8988T (cell line): Measurements from ENCODE around the gene CBLB.
A peak's percentile ranks its signal among the peaks of the same experiment; 100 is the strongest.

ENCODE experiments used
- DNase-seq: peaks from one replicate; pipeline ENCODE4 v3.0.0; 2011

The CBLB gene

GRCh38 chr3:105868742-105869530 is at the start of gene CBLB:
CBLB (minus strand) TSS chr3:105869012; CDS start chr3:105867577, 1,435 bp downstream.
- DNase-seq, result peak; percentile 71

GRCh38 chr3:105916767-105917166 is 48.0 kb upstream of the CBLB start:
- no peak for DNase-seq

DNA sequence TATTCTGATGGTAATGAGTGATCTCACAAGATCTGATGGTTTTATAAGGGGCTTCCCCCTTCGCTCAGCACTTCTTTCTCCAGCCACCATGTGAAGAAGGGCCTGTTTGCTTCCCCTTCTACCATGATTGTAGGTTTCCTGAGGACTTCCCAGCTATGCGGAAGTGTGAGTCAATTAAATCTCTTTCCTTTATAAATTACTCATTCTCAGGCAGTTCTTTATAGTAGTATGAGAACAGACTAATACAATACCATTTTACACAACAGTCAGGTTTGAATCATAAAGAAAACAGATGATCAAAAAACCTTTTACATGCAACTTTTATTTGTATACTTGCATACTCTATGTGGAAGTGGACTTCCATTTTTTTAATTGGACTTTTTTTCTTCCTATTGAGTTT is 46.7 kb upstream of the CBLB start:
- no peak for DNase-seq

DNA sequence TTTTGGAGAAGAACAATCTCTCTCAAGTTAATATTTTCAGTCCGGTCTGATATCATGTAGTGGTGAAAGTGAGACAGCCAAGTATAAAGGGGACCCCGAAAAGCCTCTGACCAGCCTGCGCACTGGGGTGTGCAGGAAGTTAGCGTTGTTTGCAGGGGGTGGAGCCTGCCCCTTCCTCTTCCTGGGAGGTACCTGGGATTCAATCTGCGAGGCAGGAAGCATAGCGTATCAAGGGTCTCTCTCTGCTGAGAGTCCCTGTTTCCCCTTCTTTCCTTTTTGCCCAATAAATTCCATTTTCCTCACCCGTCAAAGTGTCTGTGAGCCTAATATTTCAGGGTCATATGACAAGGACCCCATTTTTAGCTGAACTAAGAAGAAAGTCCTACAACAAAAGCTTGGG is 44.8 kb upstream of the CBLB start:
- DNase-seq, result no peak

DNA sequence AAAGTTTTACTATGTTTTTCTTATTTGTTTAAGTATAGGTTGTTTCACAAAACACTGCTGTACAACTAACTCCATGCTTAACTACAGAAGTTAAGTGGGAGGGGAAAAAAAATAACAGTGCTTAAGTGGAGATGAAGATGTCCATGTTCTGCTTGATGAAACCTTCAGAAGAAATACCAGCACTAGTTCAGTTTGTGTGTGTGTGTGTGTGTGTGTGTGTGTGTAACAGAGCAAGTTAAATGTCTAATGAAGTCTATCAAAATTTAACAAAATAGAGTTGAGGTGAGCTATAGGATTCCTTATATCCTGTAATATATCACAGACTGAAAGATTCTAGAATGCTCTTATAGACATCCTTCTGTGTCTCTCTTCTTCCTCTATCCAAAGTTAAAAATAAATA is 44.1 kb upstream of the CBLB start:
- DNase-seq, result no peak

- no peak for DNase-seq
Measured at GRCh38 chr3:105911496-105911895, 42.7 kb upstream of the CBLB start.

DNA sequence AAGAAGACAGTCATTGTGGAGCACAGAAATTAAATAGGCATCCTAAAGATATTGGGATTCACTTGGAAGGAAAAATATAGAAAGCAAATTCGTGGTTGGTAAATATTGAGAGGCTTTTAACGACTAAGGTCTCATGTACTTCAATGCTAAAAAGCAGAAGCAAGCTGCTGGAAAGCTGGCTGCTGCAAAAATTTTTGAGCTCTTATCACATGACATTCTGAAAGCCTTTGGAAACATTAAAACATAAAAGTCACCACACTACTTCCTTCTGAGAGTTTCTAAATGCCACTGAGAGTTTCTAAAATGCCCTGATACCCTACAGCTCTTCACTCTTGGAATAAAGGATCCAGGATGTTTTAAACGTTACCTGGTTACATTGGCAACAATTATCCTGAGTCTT is 39.0 kb upstream of the CBLB start:
- no peak for DNase-seq

- no peak for DNase-seq
Measured at GRCh38 chr3:105906836-105907235, 38.0 kb upstream of the CBLB start.

- DNase-seq, result no peak
Measured at GRCh38 chr3:105906345-105906744, 37.5 kb upstream of the CBLB start.

- no peak for DNase-seq
Measured at GRCh38 chr3:105905328-105905727, 36.5 kb upstream of the CBLB start.

- no peak for DNase-seq
Measured at GRCh38 chr3:105904678-105905284, 36.0 kb upstream of the CBLB start.

GRCh38 chr3:105904251-105904650 is 35.4 kb upstream of the CBLB start:
- no peak for DNase-seq

GRCh38 chr3:105899516-105899915 is 30.7 kb upstream of the CBLB start:
- no peak for DNase-seq

DNA sequence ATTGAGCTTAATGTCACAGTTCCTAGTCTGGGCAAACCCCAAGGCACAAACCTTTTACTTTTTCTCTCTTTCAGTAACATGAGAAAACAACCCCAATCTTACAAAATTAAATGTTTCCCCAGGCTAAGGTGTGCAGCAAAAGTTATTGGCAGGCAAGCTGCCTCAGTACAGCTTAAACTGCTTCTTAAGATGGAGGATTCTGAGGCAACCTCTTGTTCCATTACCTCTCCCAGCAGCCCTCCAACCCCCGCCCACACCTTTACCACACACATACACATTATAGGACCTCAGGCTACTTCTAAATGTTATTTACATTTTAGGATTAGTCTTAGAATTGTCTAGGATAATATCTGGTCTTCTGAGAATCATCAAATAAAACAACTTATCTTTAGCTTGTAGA is 22.3 kb upstream of the CBLB start:
- no peak for DNase-seq

DNA sequence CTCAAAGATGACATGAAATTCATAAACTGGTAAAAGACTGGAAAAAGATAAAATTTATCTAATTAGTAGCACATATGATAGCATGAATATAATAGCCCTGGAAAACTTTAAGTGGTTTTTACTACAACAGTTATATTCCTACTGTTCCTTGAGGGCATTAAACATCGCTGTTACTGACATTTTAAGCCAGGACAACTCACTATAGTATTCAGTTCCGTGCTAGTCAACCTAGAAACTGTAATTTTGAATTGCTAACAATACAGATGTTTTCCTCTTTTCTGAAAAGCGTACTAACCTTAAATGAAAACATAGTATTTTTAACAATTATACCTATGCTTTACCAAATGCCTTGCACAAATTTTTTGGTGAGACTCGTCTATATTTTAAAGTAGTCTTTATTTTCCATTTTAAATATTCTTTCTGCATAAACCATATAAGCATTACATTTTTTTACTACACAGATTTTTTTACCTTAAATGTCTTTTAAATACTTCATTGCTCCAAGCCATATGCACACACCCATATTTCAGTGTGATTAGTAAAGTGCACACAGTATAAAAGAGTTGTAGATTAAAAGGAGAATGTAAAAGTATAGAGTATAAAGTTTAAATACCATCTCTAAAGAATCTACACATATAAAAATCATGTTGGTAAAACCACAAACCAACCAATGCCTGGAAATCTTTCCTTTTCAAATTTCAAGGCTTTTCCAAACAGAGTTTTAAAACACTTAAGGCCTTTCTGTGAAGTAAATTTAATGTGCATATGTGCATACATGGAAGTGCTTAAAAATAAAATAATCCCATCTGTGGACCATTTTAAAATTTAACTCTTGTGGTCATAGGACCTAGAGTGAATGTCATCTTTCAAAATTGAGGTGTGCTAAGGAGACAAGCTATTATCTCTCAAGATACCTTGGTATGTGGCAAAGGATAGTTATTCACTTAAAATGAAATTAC is 20.1 kb upstream of the CBLB start:
- no peak for DNase-seq

GRCh38 chr3:105885256-105885655 is 16.4 kb upstream of the CBLB start:
- no peak for DNase-seq

DNA sequence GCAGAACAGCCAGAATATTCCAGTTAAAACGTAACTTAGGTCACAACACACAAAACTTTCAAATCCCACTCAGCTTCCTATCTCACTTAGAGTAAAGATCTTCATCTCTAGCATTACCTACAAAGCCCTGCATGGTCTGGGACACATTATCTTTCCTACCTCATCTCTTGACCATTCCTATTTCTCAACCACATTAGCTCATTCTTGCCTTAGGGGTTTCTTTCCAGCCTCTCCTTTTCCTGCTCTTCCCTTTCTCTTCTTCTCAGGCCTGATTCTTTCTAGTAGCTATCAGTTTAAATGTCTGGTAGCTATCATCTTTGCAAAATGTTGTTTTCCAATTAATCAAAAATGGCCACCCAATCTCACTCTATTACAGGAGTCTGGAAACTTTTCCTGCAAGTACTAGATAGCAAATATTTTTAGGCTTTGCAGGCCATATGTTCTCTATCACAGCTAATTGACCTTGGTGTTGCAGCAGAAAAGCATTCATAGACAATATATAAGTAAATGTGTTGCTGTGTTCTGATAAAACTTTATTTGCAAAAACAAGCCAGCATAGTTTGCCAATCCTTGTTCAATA is 15.1 kb upstream of the CBLB start:
- no peak for DNase-seq

GRCh38 chr3:105880681-105881290 is 12.0 kb upstream of the CBLB start:
- no peak for DNase-seq

- DNase-seq, result no peak
Measured at GRCh38 chr3:105878061-105878460, 9.2 kb upstream of the CBLB start.

GRCh38 chr3:105877336-105877910 is 8.6 kb upstream of the CBLB start:
- no peak for DNase-seq

- no peak for DNase-seq
Measured at GRCh38 chr3:105876780-105877327, 8.0 kb upstream of the CBLB start.
